Inflammatory macrophage (primary cell): Measurements from ENCODE around the gene FBXL17.
A peak's percentile ranks its signal among the peaks of the same experiment; 100 is the strongest.
"Not testable (repeated sequence)": the region's sequence is repeated elsewhere in the genome, so short reads cannot be mapped to it uniquely, and the experiment has no call there.

ENCODE experiments used
- DNase-seq, 2 donors: peaks; one replicate each; pipeline ENCODE4 v3.0.0-alpha.2; 2020 to 2022
- total RNA-seq, 18 experiments: gene quantifications; one replicate each; lab custom pipeline; 2026; ENCODE audit warnings: mixed read lengths in 6 of 18, inconsistent platforms in 2 of 18; lab: John Stamatoyannopoulos, UW

The FBXL17 gene
- total RNA-seq: 12.5 to 42.7 (median 26.7) reads per million in 18 experiments

DNA sequence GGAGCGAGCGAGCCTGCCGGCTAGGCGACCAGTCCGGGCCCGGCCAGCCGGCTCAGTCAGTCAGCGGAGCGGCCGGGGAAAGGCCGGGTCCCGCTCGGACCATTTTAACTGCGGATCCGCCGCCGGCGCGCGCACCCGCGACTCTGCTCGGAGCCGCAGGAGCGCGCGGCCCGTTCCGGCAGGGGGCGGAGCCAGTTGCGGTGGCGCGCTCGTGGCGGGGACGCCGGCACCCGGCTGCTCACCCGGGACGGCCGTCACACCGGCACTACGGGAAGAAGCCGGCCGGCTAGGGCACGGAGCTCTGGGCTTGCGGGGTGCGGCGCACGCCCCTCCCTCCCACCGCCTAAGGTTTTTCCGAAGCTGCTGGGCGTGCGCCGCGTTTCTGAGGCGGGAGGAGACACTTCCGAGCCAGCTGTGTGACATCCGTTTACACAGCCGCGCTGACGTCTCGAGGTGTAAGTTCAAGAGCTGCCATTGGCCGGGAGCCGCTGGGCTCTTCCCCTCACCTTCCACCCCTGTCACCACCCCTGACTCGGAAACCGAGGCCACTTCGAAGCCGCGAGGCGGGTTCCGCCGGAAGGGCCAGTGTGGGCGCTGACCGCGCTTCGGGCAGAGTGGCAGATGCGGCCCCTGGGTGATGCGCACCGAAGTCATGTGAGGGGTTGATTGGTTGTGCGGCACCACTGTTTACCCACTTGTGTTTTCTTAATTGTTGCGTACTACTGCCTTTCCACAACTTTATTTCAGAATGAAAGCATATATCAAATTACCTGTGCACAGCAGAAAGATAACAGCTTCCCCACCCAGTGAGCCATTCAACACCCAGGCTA, at the start of gene FBXL17:
TSS of gene FBXL17 (minus strand) at position 145 of the 830 bp plus-strand sequence.
- DNase-seq: peak; percentile 97 to 98

DNA sequence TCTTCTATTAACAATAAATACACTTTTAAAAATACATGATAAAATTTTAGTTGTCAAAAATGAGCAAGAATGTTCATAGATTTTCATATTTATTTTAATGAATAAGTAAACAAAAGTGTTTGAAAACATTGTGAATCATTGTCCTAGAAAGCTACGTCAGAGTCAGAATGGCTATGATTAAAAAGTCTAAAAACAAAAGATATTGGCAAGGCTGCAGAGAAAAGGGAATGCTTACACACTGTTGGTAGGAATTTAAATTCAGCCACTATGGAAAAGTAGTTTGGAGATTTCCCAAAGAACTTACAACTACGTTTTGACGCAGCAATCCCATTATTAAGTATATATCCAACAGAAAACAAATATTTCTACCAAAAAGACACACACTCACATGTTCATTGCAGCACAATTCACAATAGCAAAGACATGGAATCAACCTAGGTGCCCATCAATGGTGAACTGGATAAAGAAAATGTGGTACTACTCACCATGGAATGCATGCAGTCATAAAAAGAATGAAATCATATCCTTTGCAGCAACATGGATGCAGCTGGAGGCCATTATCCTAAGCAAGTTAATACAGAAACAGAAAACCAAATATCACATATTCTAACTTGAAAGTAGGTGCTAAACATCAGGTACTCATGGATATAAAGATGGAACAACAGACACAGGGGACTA, 49.2 kb upstream of the FBXL17 start:
- DNase-seq: no peak

DNA sequence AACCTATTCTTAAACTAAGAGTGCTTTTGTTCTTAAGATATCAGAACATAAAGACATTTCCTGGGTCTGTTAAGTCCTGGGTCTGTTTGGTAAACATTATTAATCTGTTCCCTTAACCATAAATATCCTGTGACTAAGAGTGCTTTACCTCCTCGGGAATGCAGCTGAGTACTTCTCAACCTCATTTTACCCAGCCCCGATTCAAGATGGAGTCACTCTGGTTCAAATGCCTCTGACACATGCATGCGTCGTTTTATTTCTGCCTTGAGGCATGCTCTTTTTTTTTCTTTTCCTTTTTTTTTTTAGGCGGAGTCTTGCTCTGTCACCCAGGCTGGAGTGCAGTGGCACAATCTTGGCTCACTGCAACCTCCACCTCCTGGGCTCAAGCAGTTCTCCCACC, 39.8 kb upstream of the FBXL17 start:
- no peak for DNase-seq

DNA sequence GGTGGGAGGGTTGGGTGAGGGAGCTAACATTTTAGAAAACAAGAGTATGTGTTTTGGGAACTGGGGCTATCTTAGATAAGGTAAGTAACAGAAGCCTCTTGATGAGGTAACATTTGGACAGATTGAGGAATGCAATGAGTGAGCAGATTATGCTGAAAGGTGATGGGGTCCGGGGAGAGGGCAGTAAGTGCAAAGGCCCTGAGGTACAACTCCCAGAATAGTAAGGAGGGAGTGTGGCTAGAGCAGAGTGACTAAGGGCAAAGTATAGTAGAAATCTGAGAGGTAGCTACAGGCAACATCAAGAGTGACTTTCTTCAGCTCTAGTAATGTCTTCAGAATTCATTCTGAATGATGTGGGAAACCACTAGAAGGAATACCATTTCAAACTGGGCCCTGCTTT, 38.9 kb upstream of the FBXL17 start:
- DNase-seq: no peak

DNA sequence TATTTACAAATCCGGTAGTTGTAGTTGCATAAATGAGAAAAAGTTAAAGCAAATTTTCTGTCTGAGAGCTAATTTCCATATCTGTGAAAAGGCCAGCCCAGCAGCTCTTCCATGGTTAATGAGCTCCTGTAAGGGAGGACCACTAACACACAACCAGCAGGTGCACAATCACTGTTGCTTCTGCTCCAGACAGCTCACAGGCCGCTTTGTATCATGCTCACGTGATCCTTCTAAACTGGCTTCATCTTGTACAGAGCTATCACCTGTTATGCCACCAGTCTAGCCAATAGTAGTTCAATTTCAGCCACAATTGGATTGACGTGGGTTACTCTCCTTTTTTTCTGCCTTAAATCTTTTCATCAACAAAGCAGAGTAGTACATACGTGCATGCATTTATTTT, 38.3 kb upstream of the FBXL17 start:
- DNase-seq: no peak

DNA sequence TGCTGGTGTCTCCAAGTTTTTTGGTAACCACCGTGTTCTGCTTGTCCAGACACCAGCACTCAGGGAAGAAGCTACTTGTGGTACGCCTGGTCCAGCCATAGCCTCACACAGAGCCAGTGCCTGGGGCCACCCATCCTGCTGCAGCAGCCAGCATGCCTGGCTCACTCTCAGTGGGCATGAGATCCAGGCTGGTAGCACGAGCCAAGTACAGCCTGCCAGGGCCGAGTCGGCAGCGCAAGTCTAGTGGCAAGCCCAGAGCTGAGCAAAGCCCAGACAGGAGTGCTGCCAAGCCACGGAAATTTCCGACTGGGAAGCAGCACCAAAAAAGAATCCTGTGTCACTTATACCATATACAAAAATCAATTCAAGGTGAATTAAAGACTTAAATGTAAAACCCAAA, 36.3 kb upstream of the FBXL17 start:
- no peak for DNase-seq

DNA sequence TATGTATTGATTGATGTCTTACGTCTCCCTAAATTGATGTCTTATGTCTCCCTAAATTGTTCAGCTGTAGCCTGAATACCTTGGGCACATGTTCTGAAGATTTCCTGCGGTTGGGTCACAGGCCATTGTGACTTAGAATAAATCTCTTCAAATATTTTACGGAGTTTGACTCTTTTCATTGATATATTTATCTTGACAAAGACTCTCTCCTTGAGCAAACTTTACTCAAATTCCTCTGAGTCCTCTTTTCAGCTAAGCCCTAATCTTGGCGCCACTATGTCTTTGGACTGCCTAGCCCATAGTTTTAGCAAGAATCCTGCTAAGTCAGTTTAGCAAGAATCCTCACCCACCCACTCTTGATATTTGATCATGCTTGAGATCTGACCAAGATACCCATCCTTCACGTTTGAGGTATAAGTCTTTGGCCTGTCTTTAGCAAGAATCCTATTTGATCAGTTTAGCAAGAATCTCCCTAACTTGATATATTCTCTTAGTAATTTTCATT, 35.3 kb upstream of the FBXL17 start:
- no peak for DNase-seq

DNA sequence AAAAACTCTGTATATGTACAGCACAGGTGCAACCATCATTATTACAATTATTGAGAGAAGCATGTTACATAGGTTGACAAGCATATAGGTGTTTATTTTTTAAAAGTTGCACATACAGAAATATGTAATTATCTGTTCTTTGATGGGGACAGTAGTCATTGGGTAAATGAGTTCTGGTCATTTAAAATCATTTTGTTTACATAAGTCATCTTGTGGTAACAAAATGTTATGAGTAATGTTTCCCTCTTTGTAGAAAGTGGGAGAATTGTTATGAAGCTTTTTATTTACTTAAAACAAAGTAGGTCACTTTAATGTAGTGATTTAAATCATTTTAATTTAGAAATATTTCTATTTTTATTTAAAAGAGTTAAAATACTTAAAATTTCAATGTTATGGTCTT, 33.8 kb upstream of the FBXL17 start:
- no peak for DNase-seq

DNA sequence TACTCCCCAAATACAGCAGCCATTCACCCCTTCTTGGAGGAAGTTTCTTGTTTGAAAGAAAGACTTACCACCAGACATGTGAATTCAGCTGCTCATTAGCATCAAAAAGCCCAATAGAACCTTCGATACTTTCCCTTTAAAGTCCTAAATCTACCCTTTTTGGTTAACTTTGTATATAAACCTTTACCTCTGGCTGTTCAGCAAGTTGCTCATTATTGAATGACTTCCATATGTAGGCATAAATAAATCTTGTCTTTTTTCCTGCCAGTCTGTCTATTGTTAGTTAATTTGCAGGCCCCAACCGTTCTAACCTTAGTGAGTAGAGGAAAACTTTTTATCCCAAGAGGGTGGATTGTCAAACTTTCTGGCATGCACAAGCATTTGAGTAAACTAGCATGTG, 27.9 kb upstream of the FBXL17 start:
- DNase-seq: no peak

DNA sequence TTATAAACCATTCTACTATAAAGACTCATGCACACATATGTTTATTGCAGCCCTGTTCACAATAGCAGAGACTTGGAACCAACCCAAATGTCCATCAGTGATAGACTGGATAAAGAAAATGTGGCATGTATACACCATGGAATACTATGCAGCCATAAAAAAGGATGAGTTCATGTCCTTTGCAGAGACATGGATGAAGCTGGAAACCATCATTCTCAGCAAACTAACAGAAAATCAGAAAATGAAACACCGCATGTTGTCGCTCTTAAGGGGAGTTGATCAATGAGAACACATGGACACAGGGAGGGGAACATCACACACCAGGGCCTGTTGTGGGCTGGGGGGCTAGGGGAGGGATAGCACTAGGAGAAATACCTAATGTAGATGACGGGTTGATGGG, 23.3 kb upstream of the FBXL17 start:
- not testable (repeated sequence) for DNase-seq

DNA sequence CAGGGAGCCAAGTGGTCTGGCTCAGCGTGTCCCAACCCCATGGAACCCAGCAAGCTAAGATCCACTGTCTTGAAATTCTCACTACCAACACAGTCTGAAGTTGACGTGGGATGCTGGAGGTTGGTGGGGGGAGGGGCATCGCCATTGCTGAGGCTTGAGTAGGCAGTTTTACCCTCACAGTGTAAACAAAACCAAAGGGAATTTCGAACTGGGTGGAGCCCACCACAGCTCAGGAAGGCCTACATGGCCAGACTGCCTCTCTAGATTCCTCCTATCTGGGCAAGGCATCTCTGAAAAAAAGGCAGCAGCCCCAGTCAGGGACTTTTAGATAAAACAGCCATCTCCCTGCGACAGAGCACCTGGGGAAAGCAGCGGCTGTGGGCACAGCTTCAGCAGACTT, 17.1 kb upstream of the FBXL17 start:
- no peak for DNase-seq

DNA sequence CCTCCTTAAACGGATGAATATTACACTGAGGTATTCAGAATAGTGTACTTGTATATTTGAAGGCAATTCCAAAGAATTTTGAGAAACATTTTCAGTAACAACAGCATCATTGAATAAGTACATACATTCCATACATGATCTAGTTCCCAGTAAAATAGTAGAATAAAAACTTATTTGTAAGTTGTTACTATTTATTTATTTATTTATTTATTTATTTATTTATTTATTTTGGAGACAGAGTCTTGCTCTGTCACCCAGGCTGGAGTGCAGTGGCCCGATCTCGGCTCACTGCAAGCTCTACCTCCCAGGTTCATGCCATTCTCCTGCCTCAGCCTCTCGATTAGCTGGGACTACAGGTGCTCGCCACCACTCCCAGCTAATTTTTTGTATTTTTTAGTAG, 14.9 kb upstream of the FBXL17 start:
- not testable (repeated sequence) for DNase-seq

DNA sequence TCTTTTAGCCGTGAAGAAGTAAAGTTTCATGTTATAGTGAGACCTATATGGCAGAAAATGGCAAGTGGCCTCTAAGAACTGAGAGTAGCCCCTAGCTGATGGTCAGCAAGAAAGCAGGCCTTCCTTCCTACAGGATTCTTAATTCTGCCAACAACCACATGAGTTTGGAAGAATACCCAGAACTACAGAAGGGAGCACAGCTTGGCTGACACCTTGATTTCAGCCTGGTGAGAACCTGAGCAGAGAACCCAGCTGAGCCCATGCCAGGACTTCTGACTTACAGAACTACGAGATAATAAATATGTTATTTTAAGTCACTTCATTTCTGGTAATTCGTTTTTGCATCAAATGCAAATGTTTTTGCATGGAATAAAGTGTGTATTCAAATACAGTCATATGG, 5.9 kb upstream of the FBXL17 start:
- no peak for DNase-seq

DNA sequence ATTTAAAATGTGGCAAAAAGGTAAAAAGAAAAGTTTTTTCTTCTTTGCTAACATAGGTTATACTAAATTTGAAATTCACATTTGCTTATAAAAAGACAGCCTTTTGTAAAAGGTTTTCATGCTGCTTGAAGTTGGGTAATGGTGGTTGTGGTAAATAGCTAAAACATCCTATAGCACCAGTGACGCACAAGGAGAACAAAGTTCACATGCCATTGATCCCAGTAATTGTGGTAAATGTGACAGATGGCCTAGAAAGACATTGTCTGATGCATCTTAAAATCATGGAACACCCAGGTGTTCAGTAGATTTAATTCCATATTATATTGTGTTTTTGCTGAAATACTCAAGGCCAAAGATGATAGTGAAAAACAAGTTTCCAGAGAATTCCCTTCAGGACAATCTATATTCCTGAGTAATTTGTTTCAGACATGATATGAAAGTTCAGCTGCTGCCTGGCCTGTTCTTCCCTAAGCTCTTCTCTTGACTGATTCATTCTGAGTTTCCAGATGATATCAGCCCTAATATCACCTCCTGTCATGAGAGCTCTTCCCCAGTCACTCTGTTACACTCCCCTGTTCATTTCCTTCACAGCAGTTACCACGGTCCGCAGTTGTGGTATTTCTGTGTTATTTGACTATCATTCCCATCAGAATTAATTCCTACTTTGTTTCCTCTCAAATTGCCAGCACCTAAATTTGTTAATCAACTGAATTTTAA, 4.6 kb upstream of the FBXL17 start:
- DNase-seq: no peak

DNA sequence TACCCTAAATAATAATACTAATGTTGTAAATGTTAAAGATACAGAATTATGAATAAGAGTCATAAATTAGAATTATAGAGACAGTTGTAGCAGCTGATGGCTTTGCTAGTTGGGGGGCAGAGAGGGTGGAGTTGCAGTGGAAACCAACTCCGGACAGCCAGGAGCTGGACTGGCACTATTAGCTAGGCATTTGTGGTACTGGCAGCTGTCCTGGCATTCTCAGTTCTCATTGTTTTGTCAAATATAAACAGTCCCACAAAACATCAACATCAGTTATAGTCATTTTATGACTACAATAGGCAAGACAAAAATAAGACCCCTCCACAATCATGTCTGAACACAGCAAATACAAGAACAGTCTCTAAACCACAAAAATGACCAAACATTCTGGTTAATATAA, 2.8 kb upstream of the FBXL17 start:
- no peak for DNase-seq

DNA sequence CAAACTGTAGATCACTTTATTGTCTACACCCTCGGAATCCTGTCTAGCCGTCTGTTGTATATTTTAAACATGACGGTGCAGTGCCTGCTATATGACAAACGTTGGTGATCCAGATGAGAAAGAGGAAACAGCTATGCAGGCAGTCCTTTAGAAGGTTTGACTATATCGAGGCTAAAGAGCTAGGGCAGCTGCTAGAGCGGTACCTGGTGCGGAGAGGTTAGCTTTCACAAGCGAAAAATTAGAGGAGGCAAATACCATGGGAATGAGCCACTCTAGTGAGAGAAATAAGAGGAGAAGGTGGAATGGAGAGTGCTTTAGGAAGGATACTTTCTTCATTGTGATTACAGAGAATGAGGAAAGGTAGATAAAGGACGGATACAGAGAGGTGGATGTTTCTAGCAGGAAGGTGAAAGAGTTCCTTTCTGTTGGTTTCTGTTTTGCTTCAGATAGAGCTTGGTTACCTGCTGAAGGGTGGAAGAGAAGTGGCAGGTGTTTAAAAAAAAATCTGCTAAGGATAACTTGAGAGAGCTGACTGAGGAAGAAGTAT, 959 bp upstream of the FBXL17 start:
- peak; percentile 32 to 35 for DNase-seq

DNA sequence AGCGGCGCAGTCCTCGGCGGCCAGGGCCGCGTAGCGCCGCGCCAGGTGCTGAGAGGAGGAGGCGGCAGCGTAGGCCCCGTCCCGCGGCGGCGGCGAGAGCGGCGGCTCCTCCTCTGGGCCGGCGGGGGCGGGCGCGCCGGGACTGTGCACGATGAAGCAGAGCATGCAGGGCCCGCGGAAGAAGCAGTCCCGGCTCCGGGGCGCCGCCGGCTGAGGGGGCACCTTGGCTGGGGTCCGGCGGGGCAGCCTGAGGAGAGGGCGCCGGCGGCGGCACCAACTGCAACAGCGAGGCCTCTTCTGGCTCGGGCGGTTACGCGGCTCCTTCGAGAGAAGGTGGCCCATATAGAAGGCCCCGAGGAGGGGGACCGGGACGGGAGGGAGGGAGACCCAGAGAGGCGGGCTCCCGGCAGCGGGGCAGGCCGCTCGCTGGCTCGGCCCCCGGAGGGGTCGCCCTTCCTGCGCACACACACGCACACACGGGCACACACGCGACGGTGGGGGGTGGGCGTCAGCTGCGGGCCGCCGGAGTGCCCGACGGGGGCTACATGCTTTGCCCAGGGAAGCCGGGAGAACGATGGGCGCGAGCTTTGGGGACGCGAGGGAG, 446 bp downstream of the FBXL17 start:
- DNase-seq: peak; percentile 71 to 82

DNA sequence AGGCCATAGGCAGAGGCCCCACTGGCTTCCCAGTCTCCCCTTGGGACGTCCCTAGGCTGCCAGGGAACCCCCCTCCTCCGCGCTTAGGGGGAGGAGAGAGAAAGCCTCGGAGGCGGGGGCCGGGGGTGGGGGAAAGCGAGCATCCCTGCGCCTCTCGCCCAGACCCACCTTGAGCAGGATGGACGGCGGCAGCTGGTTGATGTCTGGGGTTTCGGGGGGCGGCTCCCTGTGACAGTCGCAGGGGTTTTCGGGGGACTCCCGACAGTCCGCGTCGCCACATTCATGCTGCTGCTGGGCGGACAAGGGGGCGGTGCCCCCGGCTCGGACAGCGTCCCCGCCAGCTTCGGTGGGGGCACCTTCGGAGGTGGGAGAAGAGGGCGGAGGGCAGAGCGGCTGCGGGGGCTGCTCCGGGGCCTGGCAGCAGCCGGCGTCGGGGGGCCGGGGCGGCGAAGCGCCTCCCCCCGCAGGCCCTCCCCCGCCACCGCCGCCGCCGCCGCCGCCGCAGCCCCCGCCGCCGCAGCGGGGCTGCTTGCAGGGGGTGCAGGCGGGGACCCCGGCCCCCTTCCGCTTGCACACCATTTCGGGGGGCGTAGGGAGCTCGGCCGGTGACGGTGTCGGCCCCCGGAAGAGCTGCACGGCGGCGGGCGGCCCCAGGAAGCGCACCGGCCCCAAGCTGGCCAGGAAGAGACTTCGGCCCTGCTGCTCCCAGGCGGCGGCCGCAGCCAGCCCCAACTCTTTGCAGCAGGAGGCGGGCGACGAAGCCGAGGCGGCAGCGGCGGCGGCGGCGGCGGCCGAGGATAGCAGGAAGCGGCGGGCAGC, 1.2 kb downstream of the FBXL17 start:
- peak in 1 of 2 donors; percentile 24 for DNase-seq

DNA sequence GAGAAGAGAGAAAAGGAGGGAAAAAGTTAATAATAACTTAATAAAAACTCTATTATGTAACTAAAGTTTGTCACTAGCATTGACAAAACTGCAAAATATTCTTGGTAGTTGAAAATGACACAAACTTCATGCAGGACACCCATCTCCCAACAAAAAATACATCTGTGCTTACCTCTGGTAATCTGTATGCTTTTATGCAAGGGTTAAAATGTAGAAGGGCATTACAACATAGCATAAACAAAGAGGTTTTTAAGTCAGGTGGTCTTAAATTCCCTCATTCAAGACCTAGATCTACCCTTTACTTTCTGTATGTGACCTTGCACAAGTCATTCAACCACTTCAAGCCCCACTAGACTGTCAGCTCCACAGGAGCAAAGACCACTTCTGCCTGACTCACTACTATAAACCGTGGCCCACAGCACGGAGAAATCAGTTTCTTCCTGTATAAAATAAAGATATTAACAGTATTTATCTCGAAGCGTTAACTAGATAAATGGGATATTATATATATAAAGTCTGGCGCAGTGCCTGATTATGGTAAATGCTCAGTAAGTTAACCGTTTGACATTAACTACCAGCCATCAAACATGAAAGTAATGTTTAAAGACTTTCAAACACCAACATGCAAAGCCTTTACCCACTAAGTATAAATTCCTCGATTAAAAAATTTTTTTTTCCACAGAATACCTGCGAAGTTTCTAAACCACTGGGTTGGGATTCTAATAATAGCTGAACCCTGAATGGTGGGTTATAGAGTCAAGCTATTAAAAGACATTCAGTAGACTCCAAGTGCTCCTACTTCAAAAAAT, 2.0 kb downstream of the FBXL17 start:
- DNase-seq: peak in 1 of 2 donors; percentile 2

DNA sequence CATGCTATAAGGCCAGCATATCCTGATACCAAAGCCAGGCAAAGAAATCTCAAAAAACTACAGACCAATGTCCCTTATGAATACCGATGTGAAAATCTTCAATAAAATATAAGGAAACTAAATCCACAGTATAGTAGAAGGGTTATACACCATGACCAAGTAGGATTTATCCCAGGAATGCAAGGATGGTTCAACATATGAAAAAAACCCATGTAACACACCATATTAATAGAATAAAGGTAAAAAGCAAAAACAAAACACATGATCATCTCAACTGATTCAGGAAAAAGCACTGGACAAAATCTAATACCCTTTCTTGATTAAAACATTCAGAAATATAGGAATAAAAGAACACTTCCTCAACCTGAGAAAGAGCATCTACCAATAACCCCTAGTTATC, 6.1 kb downstream of the FBXL17 start:
- no peak for DNase-seq

DNA sequence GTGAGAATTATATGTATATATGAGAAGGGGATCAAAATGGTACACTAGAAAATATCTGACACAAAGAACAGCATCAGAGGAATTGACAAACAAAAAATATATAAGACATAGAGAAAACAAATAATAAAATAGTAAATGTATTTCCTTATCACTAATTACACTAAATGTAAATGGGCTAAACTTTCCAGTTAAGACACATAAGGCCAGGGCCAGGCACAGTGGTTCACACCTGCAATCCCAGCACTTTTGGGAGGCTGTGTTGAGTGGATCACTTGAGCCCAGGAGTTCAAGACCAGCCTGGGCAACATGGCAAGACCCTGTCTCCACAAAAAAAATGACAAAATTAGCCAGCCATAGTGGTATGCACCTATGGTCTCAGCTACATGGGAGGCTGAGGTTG, 8.5 kb downstream of the FBXL17 start:
- no peak for DNase-seq
